Activated CD4-positive, alpha-beta T cell treated with anti-CD3 and anti-CD28 coated beads, Interleukin-2, Interleukin-6, amounts not matched to agents 100 ng/mL and 50 ng/mL, durations not matched to agents 16 hours and 8 hours (primary cell): ENCODE results near the gene ZNF524.
"Not testable (repeated sequence)": the region's sequence is repeated elsewhere in the genome, so short reads cannot be mapped to it uniquely, and the experiment has no call there.

Experiments used
- DNase-seq: peaks from one replicate; pipeline ENCODE4 v3.0.0-alpha.2; 2020

ZNF524 gene

DNA sequence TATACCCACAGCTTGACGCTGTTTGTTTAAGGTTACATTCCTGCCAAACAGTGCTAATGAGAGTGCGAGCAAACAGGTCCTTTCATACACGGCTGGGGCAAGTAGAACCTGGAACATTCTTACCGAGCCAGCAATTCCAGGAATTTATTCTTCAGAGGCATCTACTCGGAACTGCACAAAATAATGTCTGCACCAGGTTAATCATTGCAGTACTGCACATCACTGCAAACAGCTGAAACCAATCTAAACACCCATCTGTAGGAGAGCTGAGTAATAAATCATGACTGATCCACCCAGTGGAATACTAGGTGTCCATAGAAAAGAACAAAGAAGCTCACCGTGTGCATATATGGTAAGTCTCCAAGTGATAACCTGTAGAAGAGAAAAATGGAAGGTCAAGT, 18.3 kb upstream of the ZNF524 start:
- no peak for DNase-seq

DNA sequence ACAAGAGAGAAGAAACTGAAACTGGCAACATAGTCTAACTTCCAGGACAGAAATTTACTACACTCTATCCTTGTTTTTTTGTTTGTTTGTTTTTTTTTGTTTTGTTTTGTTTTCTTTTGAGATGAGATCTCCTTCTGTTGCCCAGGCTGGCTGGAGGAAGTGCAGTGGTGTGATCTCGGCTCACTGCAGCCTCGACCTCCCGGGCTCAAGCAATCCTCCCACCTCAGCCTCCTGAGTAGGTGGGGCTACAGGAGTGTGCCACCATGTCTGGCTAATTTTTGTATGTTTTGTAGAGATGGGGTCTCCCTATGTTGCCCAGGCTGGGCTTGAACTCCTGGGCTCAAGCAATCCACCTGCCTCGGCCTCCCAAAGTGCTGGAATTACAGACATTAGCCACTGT, 17.8 kb upstream of the ZNF524 start:
- DNase-seq = not testable (repeated sequence)

DNA sequence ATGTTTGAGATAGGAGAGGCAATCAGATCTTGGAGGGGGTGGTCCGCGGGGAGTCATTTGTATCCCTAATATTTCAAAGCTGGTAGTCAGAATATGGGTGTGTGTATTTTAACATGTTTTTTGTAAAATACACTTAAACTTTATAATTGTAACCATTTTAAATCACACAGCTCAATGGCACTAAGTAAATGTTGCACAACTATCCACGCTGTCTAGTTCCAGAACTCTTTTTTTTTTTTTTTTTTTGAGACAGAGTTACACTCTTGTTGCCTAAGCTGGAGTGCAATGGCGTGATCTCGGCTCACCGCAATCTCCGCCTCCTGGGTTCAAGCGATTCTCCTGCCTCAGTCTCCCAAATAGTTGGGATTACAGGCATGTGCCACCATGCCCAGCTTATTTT, 16.2 kb upstream of the ZNF524 start:
- DNase-seq = not testable (repeated sequence)

- no peak for DNase-seq
Measured at GRCh38 chr19:55584871-55585270, 15.2 kb upstream of the ZNF524 start.

GRCh38 chr19:55585658-55586339, 14.3 kb upstream of the ZNF524 start:
- peak; percentile 24 for DNase-seq

GRCh38 chr19:55586976-55587668, 13.0 kb upstream of the ZNF524 start:
- DNase-seq = peak; percentile 89

- DNase-seq = no peak
Measured at GRCh38 chr19:55588738-55589137, 11.3 kb upstream of the ZNF524 start.

DNA sequence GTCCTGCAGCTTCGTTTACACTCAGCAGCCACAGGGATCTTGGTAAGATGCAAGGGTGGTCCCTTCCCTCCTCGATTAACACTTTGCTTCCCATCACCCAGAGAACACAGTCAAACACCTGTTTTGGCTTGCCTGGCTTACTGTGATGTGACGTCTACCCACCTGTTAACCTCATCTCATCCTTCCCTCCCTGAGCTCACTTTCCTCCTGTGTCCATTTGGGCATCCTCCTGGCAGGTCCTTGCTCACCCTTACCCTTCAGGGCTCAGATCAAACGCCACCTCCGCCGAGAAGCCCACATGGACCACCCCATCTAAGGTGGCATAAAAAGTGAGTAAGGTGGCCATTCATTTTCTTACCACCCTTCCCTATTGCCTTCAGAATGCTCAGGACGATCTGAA, 10.0 kb upstream of the ZNF524 start:
- no peak for DNase-seq

DNA sequence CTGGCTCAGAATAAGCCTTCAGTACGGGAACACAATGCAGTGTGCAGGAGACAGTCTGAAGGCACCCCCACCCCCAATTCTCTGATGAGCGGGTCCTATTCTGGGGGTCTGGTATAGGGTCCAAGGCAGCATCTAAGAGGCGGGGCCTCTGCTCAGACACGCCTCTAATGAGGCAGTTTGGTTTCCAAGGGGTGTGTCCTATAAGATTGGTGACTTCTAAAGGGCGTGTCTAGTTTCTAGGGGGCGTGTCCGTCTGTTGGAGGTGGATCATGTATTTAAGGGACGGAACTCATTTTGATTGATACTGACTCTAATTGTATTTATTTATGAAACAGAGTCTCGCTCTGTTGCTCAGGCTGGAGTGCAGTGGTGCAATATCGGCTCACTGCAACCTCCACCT, 9.5 kb upstream of the ZNF524 start:
- no peak for DNase-seq

DNA sequence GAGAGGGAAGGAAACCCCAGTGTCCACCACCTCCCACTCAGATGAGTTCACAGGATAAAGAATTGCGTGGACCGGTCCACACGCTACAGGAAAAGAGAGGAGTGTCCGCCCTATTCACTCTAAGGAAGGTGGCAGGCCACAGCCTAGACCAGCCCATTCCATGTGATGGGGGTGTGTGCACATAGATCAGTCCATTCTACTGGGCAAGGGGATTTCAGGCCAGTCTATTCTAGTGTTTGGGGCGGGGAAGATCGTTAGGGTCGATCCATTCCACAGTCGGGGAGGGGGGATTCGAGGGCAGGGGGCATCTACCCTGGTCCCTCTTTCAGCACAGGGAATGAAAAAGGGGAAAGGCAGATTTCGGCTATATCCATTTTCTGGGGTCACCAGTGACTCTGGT, 8.5 kb upstream of the ZNF524 start:
- DNase-seq = no peak

DNA sequence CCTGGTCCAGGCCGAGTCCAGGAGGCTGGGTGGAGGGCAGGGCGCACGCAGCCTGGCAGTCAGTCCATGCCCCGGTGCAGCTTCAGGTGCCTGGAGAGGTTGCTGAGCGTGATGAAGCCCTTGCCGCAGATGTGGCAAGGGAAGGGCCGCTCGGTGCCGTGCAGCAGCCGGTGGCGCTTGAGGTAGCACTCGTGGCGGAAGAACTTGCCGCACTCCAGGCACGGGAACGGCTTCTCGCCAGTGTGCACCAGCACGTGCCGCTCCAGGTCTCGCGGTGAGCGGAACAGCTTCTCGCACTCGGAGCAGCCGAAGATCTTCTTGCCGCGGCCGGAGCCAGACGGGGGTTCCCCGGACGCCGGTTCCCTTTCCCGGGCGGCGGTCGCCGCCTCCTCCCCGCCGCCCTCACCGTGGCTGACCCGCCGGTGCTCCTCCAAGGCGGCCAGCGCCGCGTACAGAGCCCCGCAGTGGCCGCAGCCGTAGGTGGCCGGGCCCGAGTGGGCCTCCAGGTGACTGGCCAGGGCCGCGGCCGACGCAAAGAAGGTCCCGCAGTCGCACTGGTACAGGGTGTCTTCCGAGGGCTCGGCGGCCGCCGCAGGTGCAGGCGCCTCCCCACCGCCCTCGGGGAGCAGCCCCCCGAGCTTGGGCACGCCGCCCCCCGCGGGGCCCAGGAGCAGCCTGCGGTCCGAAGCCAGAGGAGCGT, 7.5 kb upstream of the ZNF524 start:
- no peak for DNase-seq

GRCh38 chr19:55593096-55593772, 6.9 kb upstream of the ZNF524 start:
- DNase-seq = no peak

DNA sequence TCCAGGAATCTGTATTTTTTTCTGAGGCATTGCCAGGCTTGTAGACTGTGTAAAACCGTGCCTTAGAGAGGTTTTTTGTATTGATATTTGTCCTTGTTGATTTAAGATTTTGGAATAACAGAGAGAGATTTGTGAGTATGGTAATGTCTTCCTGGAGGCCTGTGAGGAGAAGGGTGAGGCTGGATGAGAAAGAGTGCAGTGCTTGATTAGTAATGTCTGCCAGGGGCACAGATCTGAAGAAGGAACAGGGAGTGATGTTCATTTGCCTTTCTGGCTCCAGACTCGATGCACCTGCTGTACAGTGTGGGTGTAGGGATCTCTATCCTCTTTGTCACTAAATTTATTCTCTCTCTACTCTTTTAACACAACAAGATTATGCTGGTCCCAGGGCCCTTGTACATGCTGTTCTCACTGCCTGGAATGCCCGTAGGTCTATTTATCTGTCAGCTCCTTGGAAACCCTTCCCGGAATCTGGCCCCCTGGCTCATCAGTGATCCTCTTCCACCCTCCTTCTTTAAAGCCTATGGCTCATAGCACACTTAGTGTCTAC, 5.0 kb upstream of the ZNF524 start:
- no peak for DNase-seq

GRCh38 chr19:55596304-55596703, 3.8 kb upstream of the ZNF524 start:
- DNase-seq = no peak

DNA sequence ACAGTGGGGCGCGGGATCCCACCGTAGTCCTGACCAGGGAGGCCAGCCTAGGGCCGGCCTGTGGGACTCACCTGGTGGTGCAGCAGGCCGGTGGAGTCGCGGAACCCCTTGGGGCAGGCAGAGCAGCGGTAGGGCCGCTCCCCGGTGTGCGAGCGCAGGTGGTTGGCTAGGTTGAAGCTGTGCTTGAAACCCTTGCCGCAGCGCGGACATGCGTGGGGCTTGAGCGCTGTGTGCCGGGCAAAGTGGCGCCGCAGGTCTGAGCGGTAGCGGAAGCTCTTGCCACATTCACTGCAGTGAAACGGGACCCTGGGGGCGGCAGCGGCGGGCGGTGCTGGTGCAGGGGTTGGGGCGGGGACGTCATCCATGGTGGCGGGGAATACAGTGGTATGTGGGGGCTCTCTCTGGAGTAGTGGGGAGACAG, 2.6 kb upstream of the ZNF524 start:
- DNase-seq = no peak

- no peak for DNase-seq
Measured at GRCh38 chr19:55598034-55598433, 2.1 kb upstream of the ZNF524 start.

- peak; percentile 98 for DNase-seq
Measured at GRCh38 chr19:55598719-55599467, 1.2 kb upstream of the ZNF524 start.

- peak; percentile 99 for DNase-seq
Measured at GRCh38 chr19:55599468-55599841, 633 bp upstream of the ZNF524 start, which contains the start of gene FIZ1. Gene FIZ1, minus strand, starts transcription at chr19:55599517. Its CDS starts 1,652 bp downstream, at chr19:55597865.

DNA sequence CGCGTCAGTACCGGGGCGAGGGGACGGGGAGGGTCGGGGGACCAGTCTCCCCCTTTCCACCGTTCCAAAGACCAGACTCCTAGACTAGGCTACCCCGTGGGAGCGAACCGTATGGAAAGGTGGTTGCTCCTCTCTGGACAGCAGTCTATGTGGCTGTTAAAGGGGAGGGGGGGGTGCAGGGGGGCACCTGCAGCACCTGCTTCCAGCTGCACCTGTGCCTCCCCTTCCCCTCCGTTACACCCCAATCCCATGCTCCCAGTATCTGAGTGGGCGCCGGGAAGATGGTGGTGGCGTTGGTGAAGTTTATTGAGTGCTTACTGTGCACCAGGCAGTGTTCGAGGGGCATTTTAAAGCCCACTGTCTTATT, 557 bp downstream of the ZNF524 start:
- no peak for DNase-seq

GRCh38 chr19:55601084-55601483, 996 bp downstream of the ZNF524 start:
- DNase-seq = no peak

- DNase-seq = no peak
Measured at GRCh38 chr19:55602104-55603001, 2.3 kb downstream of the ZNF524 start.
